ENCODE data around the gene CUL2. TPM values are rescaled to one million over a fixed set of nuclear protein-coding genes. Genes with fewer than 3 reads are reported as not detected.

The CUL2 gene
- total and polyA plus RNA-seq, 10 of the 15 experiments (the other 5 are each of a cell fraction or from before 2014, with no cell fraction given) = 11.9 to 56.5 (median 33.2) TPM

- Histone ChIP-seq H3K4me1 (ENCODE audit: control insufficient read depth, insufficient read depth, low read length) (no peaks in the 10 kb centered on the region), H3K9me3 (replicated peaks; ENCODE audit: control insufficient read depth, insufficient read depth, low read length) (no peaks in the 10 kb centered on the region), H3K4me3 (no peak overlapping the region), H3K9ac (ENCODE audit: control insufficient read depth, insufficient read depth, low read length) (no peak overlapping the region), H3K27me3 (replicated peaks in 1 of 2; ENCODE audit: control insufficient read depth in 2 of 2, insufficient read depth in 2 of 2, low read length in 1 of 2) (no peaks in the 10 kb centered on the region), H3K36me3 (ENCODE audit: control insufficient read depth in 2 of 2, insufficient read depth in 2 of 2, low read length in 1 of 2) (no peaks in the 10 kb centered on the region), H2AFZ (ENCODE audit: control insufficient read depth, low read depth, low read length) (no peak overlapping the region), H4K20me1 (ENCODE audit: control insufficient read depth, insufficient read depth) (no peaks in the 10 kb centered on the region), H3K79me2 (ENCODE audit: control insufficient read depth, insufficient read depth, low read length) (no peaks in the 10 kb centered on the region), H3K27ac (ENCODE audit: control insufficient read depth, insufficient read depth) (no peak overlapping the region), H3K4me2 (ENCODE audit: control insufficient read depth, insufficient read depth) (no peak overlapping the region)
- POLR2A ChIA-PET = interaction anchor here (0.6 kb wide), 1 partner anchor 8 kb away, joined by 3 read pairs; no protein-coding TSS in a partner anchor
- in situ Hi-C loops (cut with MboI) = loop anchor here (25.0 kb wide), 1 partner anchor 683 kb away; no protein-coding TSS in a partner anchor
- no peak for TF ChIP-seq MYC (IDR thresholded peaks at IDR 0.05; ENCODE audit: insufficient read depth, insufficient read length, insufficient replicate concordance, low read length, severe bottlenecking)
- no peak for TF ChIP-seq MEF2A (IDR thresholded peaks at IDR 0.05; ENCODE audit: insufficient read depth, low read depth, low read length)
- TF ChIP-seq TCF3 (IDR thresholded peaks at IDR 0.05; ENCODE audit: borderline replicate concordance, insufficient read depth, low read depth, low read length) = no peak
- TF ChIP-seq EGR1 (IDR thresholded peaks at IDR 0.05; ENCODE audit: borderline replicate concordance in 1 of 2, low read depth in 2 of 2, low read length in 2 of 2) = no peak
- TF ChIP-seq PML (IDR thresholded peaks at IDR 0.05; ENCODE audit: low read length) = no peak
- no peak for TF ChIP-seq RFX5 (IDR thresholded peaks at IDR 0.05; ENCODE audit: low read depth, low read length)
- no peak for TF ChIP-seq FOXM1 (IDR thresholded peaks at IDR 0.05; ENCODE audit: low read depth, low read length)
- TF ChIP-seq CBX3 (IDR thresholded peaks at IDR 0.05; ENCODE audit: borderline replicate concordance, low read depth) = no peak
- TF ChIP-seq SUZ12 (IDR thresholded peaks at IDR 0.05; ENCODE audit: unreplicated experiment) = no peak
- no peak for TF ChIP-seq BCL11A (IDR thresholded peaks at IDR 0.05; ENCODE audit: low read depth, low read length)
- no peak for TF ChIP-seq MEF2B (IDR thresholded peaks at IDR 0.05; ENCODE audit: partially characterized antibody, poor library complexity, severe bottlenecking)
- TF ChIP-seq, protein P1, sequence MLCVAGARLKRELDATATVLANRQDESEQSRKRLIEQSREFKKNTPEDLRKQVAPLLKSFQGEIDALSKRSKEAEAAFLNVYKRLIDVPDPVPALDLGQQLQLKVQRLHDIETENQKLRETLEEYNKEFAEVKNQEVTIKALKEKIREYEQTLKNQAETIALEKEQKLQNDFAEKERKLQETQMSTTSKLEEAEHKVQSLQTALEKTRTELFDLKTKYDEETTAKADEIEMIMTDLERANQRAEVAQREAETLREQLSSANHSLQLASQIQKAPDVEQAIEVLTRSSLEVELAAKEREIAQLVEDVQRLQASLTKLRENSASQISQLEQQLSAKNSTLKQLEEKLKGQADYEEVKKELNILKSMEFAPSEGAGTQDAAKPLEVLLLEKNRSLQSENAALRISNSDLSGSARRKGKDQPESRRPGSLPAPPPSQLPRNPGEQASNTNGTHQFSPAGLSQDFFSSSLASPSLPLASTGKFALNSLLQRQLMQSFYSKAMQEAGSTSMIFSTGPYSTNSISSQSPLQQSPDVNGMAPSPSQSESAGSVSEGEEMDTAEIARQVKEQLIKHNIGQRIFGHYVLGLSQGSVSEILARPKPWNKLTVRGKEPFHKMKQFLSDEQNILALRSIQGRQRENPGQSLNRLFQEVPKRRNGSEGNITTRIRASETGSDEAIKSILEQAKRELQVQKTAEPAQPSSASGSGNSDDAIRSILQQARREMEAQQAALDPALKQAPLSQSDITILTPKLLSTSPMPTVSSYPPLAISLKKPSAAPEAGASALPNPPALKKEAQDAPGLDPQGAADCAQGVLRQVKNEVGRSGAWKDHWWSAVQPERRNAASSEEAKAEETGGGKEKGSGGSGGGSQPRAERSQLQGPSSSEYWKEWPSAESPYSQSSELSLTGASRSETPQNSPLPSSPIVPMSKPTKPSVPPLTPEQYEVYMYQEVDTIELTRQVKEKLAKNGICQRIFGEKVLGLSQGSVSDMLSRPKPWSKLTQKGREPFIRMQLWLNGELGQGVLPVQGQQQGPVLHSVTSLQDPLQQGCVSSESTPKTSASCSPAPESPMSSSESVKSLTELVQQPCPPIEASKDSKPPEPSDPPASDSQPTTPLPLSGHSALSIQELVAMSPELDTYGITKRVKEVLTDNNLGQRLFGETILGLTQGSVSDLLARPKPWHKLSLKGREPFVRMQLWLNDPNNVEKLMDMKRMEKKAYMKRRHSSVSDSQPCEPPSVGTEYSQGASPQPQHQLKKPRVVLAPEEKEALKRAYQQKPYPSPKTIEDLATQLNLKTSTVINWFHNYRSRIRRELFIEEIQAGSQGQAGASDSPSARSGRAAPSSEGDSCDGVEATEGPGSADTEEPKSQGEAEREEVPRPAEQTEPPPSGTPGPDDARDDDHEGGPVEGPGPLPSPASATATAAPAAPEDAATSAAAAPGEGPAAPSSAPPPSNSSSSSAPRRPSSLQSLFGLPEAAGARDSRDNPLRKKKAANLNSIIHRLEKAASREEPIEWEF (IDR thresholded peaks at IDR 0.05; ENCODE audit: insufficient replicate concordance, low read depth, low read length) = no peak
- no peak for TF ChIP-seq KDM1A (IDR thresholded peaks at IDR 0.05; ENCODE audit: borderline replicate concordance)
- no peak for TF ChIP-seq POLR2A (IDR thresholded peaks at IDR 0.05; ENCODE audit: low read depth, low read length)
- no peak for TF ChIP-seq JUND (IDR thresholded peaks at IDR 0.05; ENCODE audit: low read depth, low read length)
- TF ChIP-seq, protein P2, sequence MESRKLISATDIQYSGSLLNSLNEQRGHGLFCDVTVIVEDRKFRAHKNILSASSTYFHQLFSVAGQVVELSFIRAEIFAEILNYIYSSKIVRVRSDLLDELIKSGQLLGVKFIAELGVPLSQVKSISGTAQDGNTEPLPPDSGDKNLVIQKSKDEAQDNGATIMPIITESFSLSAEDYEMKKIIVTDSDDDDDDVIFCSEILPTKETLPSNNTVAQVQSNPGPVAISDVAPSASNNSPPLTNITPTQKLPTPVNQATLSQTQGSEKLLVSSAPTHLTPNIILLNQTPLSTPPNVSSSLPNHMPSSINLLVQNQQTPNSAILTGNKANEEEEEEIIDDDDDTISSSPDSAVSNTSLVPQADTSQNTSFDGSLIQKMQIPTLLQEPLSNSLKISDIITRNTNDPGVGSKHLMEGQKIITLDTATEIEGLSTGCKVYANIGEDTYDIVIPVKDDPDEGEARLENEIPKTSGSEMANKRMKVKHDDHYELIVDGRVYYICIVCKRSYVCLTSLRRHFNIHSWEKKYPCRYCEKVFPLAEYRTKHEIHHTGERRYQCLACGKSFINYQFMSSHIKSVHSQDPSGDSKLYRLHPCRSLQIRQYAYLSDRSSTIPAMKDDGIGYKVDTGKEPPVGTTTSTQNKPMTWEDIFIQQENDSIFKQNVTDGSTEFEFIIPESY (IDR thresholded peaks at IDR 0.05) = no peak
- no peak for TF ChIP-seq EED (IDR thresholded peaks at IDR 0.05; ENCODE audit: low read depth)
- TF ChIP-seq TCF12 (IDR thresholded peaks at IDR 0.05; ENCODE audit: low read depth, low read length) = no peak
- no peak for TF ChIP-seq RBBP5 (conservative IDR thresholded peaks at IDR 0.05)
- SMC1A ChIA-PET (ENCODE audit: uncharacterized antibody, unreplicated experiment) = no interaction called here
- ATAC-seq (no peak), FAIRE-seq (no peak), DNase-seq (ENCODE audit: low read depth, low spot score) (no peak)
- WGBS (ENCODE audit: insufficient coverage, insufficient replicate concordance, low lambda C conversion rate, missing lambda C conversion rate) = 47% methylated on average over 7 of the region's 7 CpGs
- CTCF ChIA-PET = interaction anchor here (0.7 kb wide), 1 partner anchor 476 kb away, joined by 3 read pairs; no protein-coding TSS in a partner anchor
- RAD21 ChIA-PET (ENCODE audit: unreplicated experiment) = no interaction called here
- intact Hi-C loops (cut with micrococcal nuclease; ENCODE audit: unreplicated experiment) = no loop called here
- no TSS peak for BruUV-seq (replicated peaks)
Observed at GRCh38 chr10:35103882-35104281, 13.7 kb upstream of the CUL2 start.

Measured in GM12878 (cell line).